HG02642 (cell line): ENCODE measurements around the gene ZNF609.

Source experiments
- ATAC-seq: cut with Tn5 transposase; IDR thresholded peaks from one replicate; pipeline ENCODE4 v1.9.1; 2021; ENCODE audit warnings: mild to moderate bottlenecking; ENCODE audit not compliant: unreplicated experiment, poor library complexity

The ZNF609 gene

GRCh38 chr15:64687172-64687571 lies 226.8 kb downstream of the ZNF609 start:
- no peak for ATAC-seq

GRCh38 chr15:64687688-64688087 lies 227.3 kb downstream of the ZNF609 start:
- no peak for ATAC-seq

- ATAC-seq = no peak
Measured at GRCh38 chr15:64688770-64689169, 228.4 kb downstream of the ZNF609 start.

- ATAC-seq = no peak
Measured at GRCh38 chr15:64690008-64690407, 229.6 kb downstream of the ZNF609 start.

- ATAC-seq = no peak
Measured at GRCh38 chr15:64690578-64691296, 230.4 kb downstream of the ZNF609 start.

- ATAC-seq = no peak
Measured at GRCh38 chr15:64691896-64692565, 231.7 kb downstream of the ZNF609 start.

- ATAC-seq = no peak
Measured at GRCh38 chr15:64693134-64693533, 232.8 kb downstream of the ZNF609 start.

GRCh38 chr15:64694816-64695215 lies 234.4 kb downstream of the ZNF609 start:
- ATAC-seq = no peak

GRCh38 chr15:64695561-64695992 lies 235.2 kb downstream of the ZNF609 start:
- ATAC-seq = no peak

- no peak for ATAC-seq
Measured at GRCh38 chr15:64696481-64696880, 236.1 kb downstream of the ZNF609 start.

- ATAC-seq = no peak
Measured at GRCh38 chr15:64697911-64698369, 237.6 kb downstream of the ZNF609 start.

- no peak for ATAC-seq
Measured at GRCh38 chr15:64698823-64699222, 238.4 kb downstream of the ZNF609 start.

- no peak for ATAC-seq
Measured at GRCh38 chr15:64699751-64700388, 239.5 kb downstream of the ZNF609 start.

GRCh38 chr15:64701051-64701450 lies 240.7 kb downstream of the ZNF609 start:
- ATAC-seq = no peak

- ATAC-seq = no peak
Measured at GRCh38 chr15:64701482-64702184, 241.3 kb downstream of the ZNF609 start.

GRCh38 chr15:64702816-64703631 lies 242.6 kb downstream of the ZNF609 start:
- peak; percentile 89 for ATAC-seq

- ATAC-seq = peak; percentile 5
Measured at GRCh38 chr15:64703632-64703959, 243.2 kb downstream of the ZNF609 start.

- no peak for ATAC-seq
Measured at GRCh38 chr15:64705006-64705405, 244.6 kb downstream of the ZNF609 start.

- ATAC-seq = no peak
Measured at GRCh38 chr15:64706011-64706911, 245.9 kb downstream of the ZNF609 start.
